Subcutaneous abdominal adipose tissue (tissue), 5 donors: ENCODE results near the gene WFDC13.
"Not testable (repeated sequence)": the region's sequence is repeated elsewhere in the genome, so short reads cannot be mapped to it uniquely, and the experiment has no call there.

Source experiments
- H3K27ac ChIP-seq: one replicate; pipeline ENCODE4 v1.7.0; 2013; ENCODE audit warnings: low read depth, mild to moderate bottlenecking, inconsistent platforms, low read length, moderate library complexity
- H3K27me3 ChIP-seq, 5 donors: one replicate each; pipeline ENCODE4 v1.7.0; 2013; ENCODE audit warnings: low read length in 5 of 5, inconsistent platforms in 1 of 5; ENCODE audit not compliant: control insufficient read depth in 5 of 5, insufficient read depth in 4 of 5
- H3K36me3 ChIP-seq, 5 donors: one replicate each; pipeline ENCODE4 v1.7.0; 2013; ENCODE audit warnings: low read length in 5 of 5; ENCODE audit not compliant: control insufficient read depth in 5 of 5, insufficient read depth in 5 of 5
- H3K4me1 ChIP-seq, 5 donors: one replicate each; pipeline ENCODE4 v1.7.0; 2013; ENCODE audit warnings: low read length in 5 of 5, mild to moderate bottlenecking in 3 of 5, moderate library complexity in 1 of 5; ENCODE audit not compliant: control insufficient read depth in 5 of 5, insufficient read depth in 5 of 5
- H3K4me3 ChIP-seq, 5 donors: one replicate each; pipeline ENCODE4 v1.7.0; 2013; ENCODE audit warnings: low read length in 5 of 5, low read depth in 1 of 5
- H3K9ac ChIP-seq, 5 donors: one replicate each; pipeline ENCODE4 v1.7.0; 2013; ENCODE audit warnings: low read length in 5 of 5, mild to moderate bottlenecking in 4 of 5, moderate library complexity in 3 of 5
- H3K9me3 ChIP-seq, 5 donors: one replicate each; pipeline ENCODE4 v1.7.0; 2013; ENCODE audit warnings: low read length in 5 of 5; ENCODE audit not compliant: control insufficient read depth in 5 of 5
- donor health status: healthy.
- donor health status: healthy.
- donor health status: healthy.
- donor health status: healthy.
- donor health status: healthy.

Gene WFDC13

GRCh38 chr20:45716141-45716688 is 14.4 kb downstream of the WFDC13 start:
- H3K4me1 ChIP-seq, H3K9me3 ChIP-seq, H3K27me3 ChIP-seq, H3K36me3 ChIP-seq, H3K27ac ChIP-seq, H3K9ac ChIP-seq, H3K4me3 ChIP-seq: not testable (repeated sequence)

- Histone ChIP-seq H3K4me3 (no peak within 1 kb of the TSS), H3K27me3 (peaks cover 0 to 2% (median 0%) of the 10 kb centered on the region in 5 donors), H3K27ac (no peak within 1 kb of the TSS), H3K4me1 (no peaks in the 10 kb centered on the region), H3K9ac (no peak within 1 kb of the TSS), H3K9me3 (no peaks in the 10 kb centered on the region), H3K36me3 (no peaks in the 10 kb centered on the region)
These were observed 20.2 kb downstream of the WFDC13 start, which contains the start of gene SPINT4 for GRCh38 chr20:45722047-45722446. Gene SPINT4, plus strand, starts transcription at chr20:45722347. Its CDS starts 21 bp downstream, at chr20:45722368.

GRCh38 chr20:45725134-45725533 is 23.3 kb downstream of the WFDC13 start:
- peaks cover 0 to 2% (median 0%) of the 10 kb centered on the region in 5 donors for H3K9me3 ChIP-seq
- peaks cover 0 to 2% (median 0%) of the 10 kb centered on the region in 5 donors for H3K27me3 ChIP-seq
- no peak overlapping the region for H3K4me3 ChIP-seq
- no peaks in the 10 kb centered on the region for H3K4me1 ChIP-seq
- H3K9ac ChIP-seq: no peak overlapping the region
- H3K36me3 ChIP-seq: no peaks in the 10 kb centered on the region
- no peak overlapping the region for H3K27ac ChIP-seq

- H3K9me3 ChIP-seq: peaks cover 0 to 11% (median 2%) of the 10 kb centered on the region in 5 donors
- H3K9ac ChIP-seq: no peak overlapping the region
- no peaks in the 10 kb centered on the region for H3K4me1 ChIP-seq
- H3K36me3 ChIP-seq: no peaks in the 10 kb centered on the region
- H3K4me3 ChIP-seq: no peak overlapping the region
- no peak overlapping the region for H3K27ac ChIP-seq
- peaks cover 0 to 2% (median 0%) of the 10 kb centered on the region in 5 donors for H3K27me3 ChIP-seq
These were observed 25.2 kb downstream of the WFDC13 start for GRCh38 chr20:45727044-45727443.

GRCh38 chr20:45732199-45732598 is 30.4 kb downstream of the WFDC13 start:
- Histone ChIP-seq H3K9me3 (peaks cover 0 to 15% (median 3%) of the 10 kb centered on the region in 5 donors), H3K4me1 (no peaks in the 10 kb centered on the region), H3K4me3 (no peak overlapping the region), H3K27me3 (no peaks in the 10 kb centered on the region), H3K9ac (no peak overlapping the region), H3K27ac (no peak overlapping the region), H3K36me3 (no peaks in the 10 kb centered on the region)

- Histone ChIP-seq H3K36me3 (no peaks in the 10 kb centered on the region), H3K9me3 (peaks cover 0 to 13% (median 3%) of the 10 kb centered on the region in 5 donors), H3K4me1 (no peaks in the 10 kb centered on the region), H3K4me3 (no peak overlapping the region), H3K27ac (no peak overlapping the region), H3K27me3 (no peaks in the 10 kb centered on the region), H3K9ac (no peak overlapping the region)
These were observed 33.7 kb downstream of the WFDC13 start for GRCh38 chr20:45735552-45735951.

GRCh38 chr20:45735988-45736387 is 34.1 kb downstream of the WFDC13 start:
- Histone ChIP-seq H3K4me1 (no peaks in the 10 kb centered on the region), H3K36me3 (no peaks in the 10 kb centered on the region)

GRCh38 chr20:45742596-45742995 is 40.8 kb downstream of the WFDC13 start:
- no peaks in the 10 kb centered on the region for H3K27me3 ChIP-seq
- H3K4me3 ChIP-seq: no peak overlapping the region
- no peaks in the 10 kb centered on the region for H3K4me1 ChIP-seq
- H3K27ac ChIP-seq: no peak overlapping the region
- no peaks in the 10 kb centered on the region for H3K36me3 ChIP-seq
- H3K9ac ChIP-seq: no peak overlapping the region
- no peaks in the 10 kb centered on the region for H3K9me3 ChIP-seq

More at GRCh38 chr20:45735988-45736387, 34.1 kb downstream of the WFDC13 start:
- no peak overlapping the region for H3K4me3 ChIP-seq
- peaks cover 0 to 13% (median 3%) of the 10 kb centered on the region in 5 donors for H3K9me3 ChIP-seq
- H3K9ac ChIP-seq: no peak overlapping the region
- no peak overlapping the region for H3K27ac ChIP-seq
- no peaks in the 10 kb centered on the region for H3K27me3 ChIP-seq

GRCh38 chr20:45745015-45745414 is 43.2 kb downstream of the WFDC13 start:
- Histone ChIP-seq H3K4me3 (no peak overlapping the region), H3K27ac (no peak overlapping the region), H3K36me3 (no peaks in the 10 kb centered on the region), H3K4me1 (no peaks in the 10 kb centered on the region), H3K27me3 (peaks cover 0 to 5% (median 0%) of the 10 kb centered on the region in 5 donors), H3K9me3 (no peaks in the 10 kb centered on the region), H3K9ac (no peak overlapping the region)

GRCh38 chr20:45751721-45752120 is 49.9 kb downstream of the WFDC13 start:
- H3K27ac ChIP-seq: no peak overlapping the region

More at GRCh38 chr20:45751721-45752120, 49.9 kb downstream of the WFDC13 start:
- no peak overlapping the region for H3K4me3 ChIP-seq
- no peaks in the 10 kb centered on the region for H3K4me1 ChIP-seq
- peaks cover 0 to 5% (median 0%) of the 10 kb centered on the region in 5 donors for H3K27me3 ChIP-seq
- H3K36me3 ChIP-seq: no peaks in the 10 kb centered on the region
- no peak overlapping the region for H3K9ac ChIP-seq
- peaks cover 0 to 11% (median 0%) of the 10 kb centered on the region in 5 donors for H3K9me3 ChIP-seq
